ENCODE results near the gene STK10. TPM values are rescaled to one million over a fixed set of nuclear protein-coding genes. Genes with fewer than 3 reads are reported as not detected.
"Not testable (repeated sequence)": the region's sequence is repeated elsewhere in the genome, so short reads cannot be mapped to it uniquely, and the experiment has no call there.

Gene STK10
- total and polyA plus RNA-seq, 8 donors = 6.6 to 86.6 (median 14.8) TPM

DNA sequence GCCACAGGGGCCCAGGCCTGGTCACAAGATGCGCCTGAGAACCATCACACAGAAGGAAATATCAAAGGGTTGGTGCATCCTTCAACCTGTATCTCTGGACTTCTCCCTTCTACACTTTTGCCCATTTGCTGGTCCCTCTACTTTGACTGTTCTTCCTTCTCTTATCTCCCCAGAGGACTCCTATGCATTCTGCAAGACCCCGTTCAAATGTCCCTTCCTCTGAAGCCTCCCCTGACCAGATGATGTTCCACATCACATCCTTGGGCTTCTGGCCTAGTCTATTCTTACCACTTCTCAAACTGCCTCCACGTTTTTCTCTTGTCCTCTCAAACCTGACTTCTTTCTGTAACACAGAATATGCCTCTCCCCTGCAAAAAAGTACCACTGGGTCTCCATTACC is 34.3 kb downstream of the STK10 start:
- no peak for DNase-seq
- Histone ChIP-seq H3K27me3 (no peaks in the 10 kb centered on the region), H3K4me1 (peaks cover 5 to 52% (median 15%) of the 10 kb centered on the region in 4 donors), H3K36me3 (peaks cover 0 to 45% (median 30%) of the 10 kb centered on the region in 4 donors), H3K9me3 (no peaks in the 10 kb centered on the region), H3K4me3 (no peak overlapping the region), H3K27ac (peak overlapping the region in 2 of 5 donors; percentile 15 to 18)
- TF ChIP-seq EP300 (IDR thresholded peaks at IDR 0.05) (no peak), POLR2AphosphoS5 (IDR thresholded peaks at IDR 0.05) (no peak), POLR2A (IDR thresholded peaks at IDR 0.05) (no peak)
- TF ChIP-seq, protein P1, sequence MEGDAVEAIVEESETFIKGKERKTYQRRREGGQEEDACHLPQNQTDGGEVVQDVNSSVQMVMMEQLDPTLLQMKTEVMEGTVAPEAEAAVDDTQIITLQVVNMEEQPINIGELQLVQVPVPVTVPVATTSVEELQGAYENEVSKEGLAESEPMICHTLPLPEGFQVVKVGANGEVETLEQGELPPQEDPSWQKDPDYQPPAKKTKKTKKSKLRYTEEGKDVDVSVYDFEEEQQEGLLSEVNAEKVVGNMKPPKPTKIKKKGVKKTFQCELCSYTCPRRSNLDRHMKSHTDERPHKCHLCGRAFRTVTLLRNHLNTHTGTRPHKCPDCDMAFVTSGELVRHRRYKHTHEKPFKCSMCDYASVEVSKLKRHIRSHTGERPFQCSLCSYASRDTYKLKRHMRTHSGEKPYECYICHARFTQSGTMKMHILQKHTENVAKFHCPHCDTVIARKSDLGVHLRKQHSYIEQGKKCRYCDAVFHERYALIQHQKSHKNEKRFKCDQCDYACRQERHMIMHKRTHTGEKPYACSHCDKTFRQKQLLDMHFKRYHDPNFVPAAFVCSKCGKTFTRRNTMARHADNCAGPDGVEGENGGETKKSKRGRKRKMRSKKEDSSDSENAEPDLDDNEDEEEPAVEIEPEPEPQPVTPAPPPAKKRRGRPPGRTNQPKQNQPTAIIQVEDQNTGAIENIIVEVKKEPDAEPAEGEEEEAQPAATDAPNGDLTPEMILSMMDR (IDR thresholded peaks at IDR 0.05) = no peak
- 88 to 97% (median 95%) methylated on average over 3 of the region's 3 CpGs for WGBS, 5 donors
- intact Hi-C loops (cut with DNase I; ENCODE audit: low total_unique reads) = no loop called here

- intact Hi-C loops (cut with DNase I; ENCODE audit: low total_unique reads) = no loop called here
- Histone ChIP-seq H3K27ac (no peak overlapping the region), H3K27me3 (no peaks in the 10 kb centered on the region), H3K4me1 (peaks cover 7 to 47% (median 15%) of the 10 kb centered on the region in 4 donors), H3K36me3 (peaks cover 0 to 58% (median 42%) of the 10 kb centered on the region in 4 donors), H3K4me3 (no peak overlapping the region), H3K9me3 (no peaks in the 10 kb centered on the region)
- WGBS, 5 donors = 90 to 95% (median 94%) methylated on average over 10 of the region's 10 CpGs
- TF ChIP-seq, protein P1 (IDR thresholded peaks at IDR 0.05) = no peak
- TF ChIP-seq EP300 (IDR thresholded peaks at IDR 0.05) = no peak
- TF ChIP-seq POLR2A (IDR thresholded peaks at IDR 0.05) = no peak
- TF ChIP-seq POLR2AphosphoS5 (IDR thresholded peaks at IDR 0.05) = no peak
- no peak for DNase-seq
Measured at GRCh38 chr5:172151661-172152210, 36.3 kb downstream of the STK10 start.

DNA sequence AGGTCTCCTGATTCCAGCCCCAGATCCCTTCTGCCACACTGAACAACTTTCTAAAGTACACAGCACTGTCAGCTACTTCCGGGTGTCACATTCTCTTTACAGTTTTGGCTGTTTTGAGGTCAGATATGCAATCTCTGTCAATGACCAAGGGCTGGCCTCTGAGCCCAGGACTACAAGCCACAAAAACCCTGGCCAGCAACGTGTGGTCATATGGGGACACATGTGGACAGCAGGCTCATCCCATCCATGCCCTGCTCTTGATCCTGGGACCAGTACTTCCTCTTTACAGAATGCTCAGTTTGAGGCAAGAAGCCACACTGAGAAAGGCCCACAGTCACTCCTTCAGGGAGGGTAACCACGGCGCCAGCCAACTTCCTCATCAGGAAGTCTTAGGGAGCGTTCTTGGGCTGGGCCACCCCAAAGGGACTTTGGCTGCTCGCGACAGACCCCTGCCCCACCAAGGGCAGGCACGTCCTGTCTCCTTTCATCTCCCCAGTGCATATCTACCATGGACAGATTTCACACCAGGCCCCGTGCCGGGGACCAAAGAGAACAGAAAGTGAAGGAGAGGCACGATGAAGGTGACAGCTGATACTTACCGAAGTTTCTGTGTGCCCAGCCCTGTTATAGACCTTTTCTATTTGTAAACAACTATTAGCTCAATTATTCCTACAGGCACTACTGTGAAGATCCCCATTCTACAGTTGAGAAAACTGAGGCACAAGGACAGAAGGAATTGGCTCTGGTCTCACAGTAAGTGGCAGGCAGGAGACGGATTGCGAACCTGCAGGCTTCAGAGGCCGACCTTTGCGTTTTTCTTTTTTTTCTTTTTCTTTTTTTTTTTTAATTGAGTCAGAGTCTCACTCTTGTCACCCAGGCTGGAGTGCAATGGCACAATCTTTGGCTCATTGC is 37.3 kb downstream of the STK10 start:
- Histone ChIP-seq H3K27ac (peak overlapping the region in 3 of 5 donors; percentile 33 to 75 (median 71)), H3K9me3 (no peaks in the 10 kb centered on the region), H3K27me3 (no peaks in the 10 kb centered on the region), H3K4me1 (peaks cover 11 to 52% (median 18%) of the 10 kb centered on the region in 4 donors), H3K4me3 (no peak overlapping the region), H3K36me3 (peaks cover 0 to 52% (median 35%) of the 10 kb centered on the region in 4 donors)
- DNase-seq = peak; percentile 36 to 49
- WGBS, 5 donors = 57 to 62% (median 58%) methylated on average over 16 of the region's 16 CpGs
- intact Hi-C loops (cut with DNase I; ENCODE audit: low total_unique reads) = no loop called here
- TF ChIP-seq, protein P1 (IDR thresholded peaks at IDR 0.05) = no peak
- TF ChIP-seq POLR2AphosphoS5 (IDR thresholded peaks at IDR 0.05) (no peak), EP300 (IDR thresholded peaks at IDR 0.05) (no peak), POLR2A (IDR thresholded peaks at IDR 0.05) (no peak)

DNA sequence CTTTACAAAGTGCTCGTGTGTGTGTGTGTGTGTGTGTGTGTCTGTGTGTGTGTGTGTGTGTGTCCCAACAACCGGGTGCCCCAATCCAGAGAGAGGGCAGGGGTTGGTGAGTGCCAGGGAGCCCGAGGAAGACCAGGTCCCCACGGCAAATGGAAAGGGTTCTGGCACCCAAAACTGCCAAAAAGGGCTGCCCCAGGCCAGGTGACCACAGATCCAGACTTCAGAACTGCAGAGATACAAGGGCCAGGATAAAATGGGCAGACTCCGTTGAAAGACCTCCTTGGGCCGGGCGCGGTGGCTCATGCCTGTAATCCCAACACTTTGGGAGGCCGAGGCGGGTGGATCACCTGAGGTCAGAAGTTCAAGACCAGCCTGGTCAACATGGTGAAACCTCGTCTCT is 38.5 kb downstream of the STK10 start:
- H3K4me1 ChIP-seq = peaks cover 15 to 64% (median 28%) of the 10 kb centered on the region in 4 donors
- peaks cover 0 to 40% (median 25%) of the 10 kb centered on the region in 4 donors for H3K36me3 ChIP-seq
- H3K27me3 ChIP-seq; H3K4me3 ChIP-seq; H3K9me3 ChIP-seq; intact Hi-C loops (cut with DNase I; ENCODE audit: low total_unique reads); DNase-seq; H3K27ac ChIP-seq: not testable (repeated sequence)
- 89 to 94% (median 92%) methylated on average over 9 to 11 of the region's 11 CpGs for WGBS, 5 donors

Measured in stomach (tissue), 9 donors.